ENCODE results near the gene TPGS1.
"Not testable (repeated sequence)": the region's sequence is repeated elsewhere in the genome, so short reads cannot be mapped to it uniquely, and the experiment has no call there.

TPGS1 gene

DNA sequence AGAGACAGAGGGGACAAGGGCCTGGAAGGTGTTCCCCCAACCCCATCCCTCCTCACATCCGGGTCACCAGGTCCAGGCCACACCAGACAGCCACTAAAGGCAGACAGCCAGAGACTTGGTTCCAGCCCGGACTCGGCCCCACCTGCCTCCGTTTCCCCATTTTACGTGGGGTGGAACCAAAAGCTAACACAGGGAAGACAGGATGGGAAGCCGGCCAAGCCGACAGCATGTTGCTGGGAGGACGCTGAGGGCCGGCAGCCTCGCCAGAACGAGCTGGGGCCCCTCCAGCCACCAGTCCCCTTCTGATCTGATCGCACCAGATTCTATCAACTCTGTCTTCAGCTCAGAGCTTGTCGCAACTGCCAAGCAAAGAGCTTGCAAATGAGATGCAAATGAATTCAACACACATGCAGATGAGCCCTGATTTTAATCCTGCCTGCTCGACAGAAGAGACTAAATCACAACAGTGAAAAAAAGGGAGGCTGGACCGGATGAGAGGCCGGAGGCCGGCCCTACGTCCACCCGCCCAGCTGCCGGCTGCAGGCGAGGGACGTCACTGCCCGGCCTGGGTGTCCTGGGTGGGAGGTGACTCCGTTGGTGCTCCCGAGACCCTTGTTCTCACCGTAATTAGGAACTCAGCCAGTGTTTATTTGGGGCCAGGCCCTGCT, 28.9 kb upstream of the TPGS1 start:
- no peak for DNase-seq (ENCODE audit: low read depth in 2 of 2)

GRCh38 chr19:478976-479375, 28.3 kb upstream of the TPGS1 start:
- no peak for DNase-seq (ENCODE audit: low read depth in 2 of 2)

DNA sequence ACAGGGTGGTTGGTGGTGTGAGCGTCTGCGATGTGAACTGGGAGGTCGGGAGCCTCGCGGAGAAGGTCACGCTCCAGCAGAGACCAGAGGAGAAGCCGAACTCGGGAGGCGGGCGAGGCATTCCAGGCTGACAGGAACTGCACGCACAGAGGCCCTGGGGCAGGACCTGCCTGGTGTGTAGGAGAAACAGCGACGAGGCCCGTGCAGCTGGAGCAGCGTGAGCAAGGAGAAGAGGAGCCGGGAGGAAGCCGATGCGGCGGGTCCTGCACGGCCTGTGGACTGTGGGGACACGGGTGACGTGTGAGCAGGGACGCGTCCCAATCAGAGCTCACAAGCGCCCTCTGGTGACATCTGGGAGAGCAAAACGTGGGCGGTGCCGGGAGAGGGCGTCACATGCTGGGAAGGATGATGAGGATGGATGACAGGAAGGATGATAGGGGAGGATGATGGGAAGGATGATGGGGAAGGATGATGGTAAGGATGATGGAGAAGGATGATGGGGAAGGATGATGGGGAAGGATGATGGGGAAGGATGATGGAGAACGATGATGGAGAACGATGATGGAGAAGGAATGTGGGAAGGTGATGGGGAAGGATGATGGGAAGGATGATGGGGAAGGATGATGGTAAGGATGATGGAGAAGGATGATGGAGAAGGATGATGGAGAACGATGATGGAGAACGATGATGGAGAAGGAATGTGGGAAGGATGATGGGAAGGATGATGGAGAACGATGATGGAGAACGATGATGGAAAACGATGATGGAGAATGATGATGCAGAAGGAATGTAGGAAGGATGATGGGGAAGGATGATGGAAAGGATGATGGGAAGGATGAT, 27.1 kb upstream of the TPGS1 start:
- peak in 1 of 2 donors; percentile 40 for DNase-seq (ENCODE audit: low read depth in 2 of 2)

GRCh38 chr19:481100-481499, 26.2 kb upstream of the TPGS1 start:
- DNase-seq (ENCODE audit: low read depth in 2 of 2), result not testable (repeated sequence)

DNA sequence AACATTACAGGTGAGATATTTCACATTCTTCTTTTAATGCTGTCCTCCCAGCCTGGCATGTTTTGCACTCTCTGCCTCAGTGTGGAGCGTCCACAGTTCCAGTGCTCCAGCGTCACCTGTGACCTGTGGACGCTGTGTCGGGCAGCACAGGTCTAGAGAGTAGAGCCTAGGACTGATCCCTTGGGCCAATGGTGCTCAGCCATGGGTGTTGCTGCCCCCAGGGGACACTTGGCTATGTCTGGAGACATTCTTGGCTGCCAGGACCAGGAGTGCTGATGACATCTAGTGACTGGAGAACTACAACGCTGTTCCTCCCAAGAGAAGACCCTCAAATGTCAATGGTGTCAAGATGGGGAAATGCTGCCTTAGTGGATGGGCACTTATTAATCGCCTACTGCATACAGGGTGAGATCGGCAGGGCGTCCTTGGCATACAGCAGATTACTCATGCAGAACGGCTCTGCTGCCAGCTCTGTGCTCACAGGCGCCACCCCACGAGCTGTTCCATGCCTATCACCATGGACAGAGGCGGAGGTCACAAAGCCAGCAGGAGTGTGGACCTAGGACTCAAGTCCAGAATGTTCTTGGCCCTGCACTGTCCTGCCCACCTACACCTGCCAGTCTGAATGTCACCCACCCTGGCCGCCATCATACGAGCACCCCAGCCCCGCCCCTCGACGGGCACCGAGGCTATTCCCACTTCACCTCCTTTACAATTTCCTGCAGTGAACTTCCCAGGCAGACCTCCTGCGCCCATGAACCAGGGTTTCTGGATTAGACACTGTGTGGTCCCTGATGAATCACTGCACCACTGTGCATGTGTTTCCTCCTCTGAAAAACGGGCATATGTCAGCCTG, 24.9 kb upstream of the TPGS1 start:
- DNase-seq (ENCODE audit: low read depth in 2 of 2), result no peak

GRCh38 chr19:483332-484072, 23.8 kb upstream of the TPGS1 start:
- DNase-seq (ENCODE audit: low read depth in 2 of 2), result no peak

- no peak for DNase-seq (ENCODE audit: low read depth in 2 of 2)
These were observed 22.8 kb upstream of the TPGS1 start for GRCh38 chr19:484494-484893.

GRCh38 chr19:485077-485476, 22.2 kb upstream of the TPGS1 start:
- DNase-seq (ENCODE audit: low read depth in 2 of 2), result no peak

- DNase-seq (ENCODE audit: low read depth in 2 of 2), result no peak
These were observed 21.6 kb upstream of the TPGS1 start for GRCh38 chr19:485583-486236.

DNA sequence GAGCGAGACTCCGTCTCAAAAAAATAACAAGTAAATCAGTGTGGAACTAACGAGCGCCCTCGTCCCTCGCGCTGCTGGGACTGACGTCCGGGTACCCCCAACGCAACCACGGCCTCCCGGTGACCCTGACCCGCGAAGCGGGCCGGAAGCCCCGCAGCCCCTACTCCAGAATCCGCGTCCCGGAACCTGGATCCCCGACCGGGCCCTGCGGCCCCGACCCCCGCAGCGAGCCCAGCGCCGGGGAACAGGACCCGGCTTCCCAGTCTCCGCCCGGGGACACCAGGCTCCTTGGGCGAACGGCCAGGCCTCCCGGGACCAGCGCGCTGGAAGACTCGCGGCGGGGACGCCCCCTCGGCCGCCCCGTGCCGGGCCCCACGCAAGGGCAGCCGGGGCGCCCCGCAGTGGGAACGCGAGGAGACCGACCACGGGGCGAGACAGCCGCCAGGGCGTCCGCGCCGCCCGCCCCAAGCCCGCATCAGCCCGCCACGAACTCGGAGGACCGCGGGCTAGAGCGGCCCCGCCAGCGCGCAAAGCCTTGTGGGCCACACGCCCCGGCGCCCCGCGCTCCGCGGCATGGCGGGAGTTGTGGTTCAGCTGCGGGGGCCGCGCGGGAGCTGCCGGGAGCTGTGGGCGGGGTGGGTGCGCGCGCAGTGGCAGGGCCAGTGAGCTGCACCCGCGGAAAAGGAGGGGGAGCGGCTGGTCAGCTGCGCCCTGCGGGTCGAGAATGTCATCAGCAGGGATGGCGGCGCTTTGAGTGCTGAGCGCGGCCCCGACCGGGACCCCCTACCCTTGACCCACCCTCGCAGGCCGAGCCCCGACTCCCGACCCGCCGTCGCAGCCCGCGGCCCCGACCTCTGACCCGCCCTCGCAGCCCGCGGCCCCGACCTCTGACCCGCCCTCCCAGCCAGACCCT, 18.5 kb upstream of the TPGS1 start:
- DNase-seq (ENCODE audit: low read depth in 2 of 2), result peak; percentile 89 to 93

DNA sequence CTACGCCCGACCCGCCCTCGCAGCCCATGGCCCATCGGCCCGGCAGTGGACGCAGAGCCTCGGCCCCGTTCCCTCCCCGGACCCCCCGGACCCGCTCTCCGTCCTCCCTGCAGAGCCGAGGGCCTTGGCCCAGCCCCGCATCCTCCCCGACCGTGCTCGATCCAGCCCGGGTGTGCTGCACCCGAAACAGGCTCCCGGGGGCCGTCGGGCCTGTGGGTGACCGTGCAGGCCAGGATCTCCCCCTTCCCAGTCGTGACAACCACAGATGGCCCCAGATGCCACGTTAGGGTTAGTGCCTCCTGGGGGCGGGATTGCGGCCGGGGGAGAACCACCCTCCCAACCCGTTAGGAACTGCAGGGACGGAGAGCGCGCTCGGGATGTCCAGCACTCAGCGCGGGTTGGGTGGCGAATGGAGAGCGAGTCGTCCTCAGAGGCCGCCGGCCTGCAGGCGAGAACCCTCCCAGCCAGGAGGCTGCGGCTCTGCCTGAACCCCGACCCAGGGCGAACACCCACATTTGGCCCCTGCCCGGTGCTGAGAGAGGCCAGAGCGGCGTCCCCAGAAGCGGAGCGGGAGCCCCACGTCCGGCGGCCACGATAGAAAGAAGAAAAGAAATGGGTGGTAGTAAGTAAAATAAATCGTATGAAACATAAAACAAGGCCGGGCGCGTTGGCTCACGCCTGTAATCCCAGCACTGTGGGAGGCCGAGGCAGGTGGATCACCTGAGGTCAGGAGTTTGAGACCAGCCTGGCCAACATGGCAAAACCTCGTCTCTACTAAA, 17.7 kb upstream of the TPGS1 start:
- no peak for DNase-seq (ENCODE audit: low read depth in 2 of 2)

DNA sequence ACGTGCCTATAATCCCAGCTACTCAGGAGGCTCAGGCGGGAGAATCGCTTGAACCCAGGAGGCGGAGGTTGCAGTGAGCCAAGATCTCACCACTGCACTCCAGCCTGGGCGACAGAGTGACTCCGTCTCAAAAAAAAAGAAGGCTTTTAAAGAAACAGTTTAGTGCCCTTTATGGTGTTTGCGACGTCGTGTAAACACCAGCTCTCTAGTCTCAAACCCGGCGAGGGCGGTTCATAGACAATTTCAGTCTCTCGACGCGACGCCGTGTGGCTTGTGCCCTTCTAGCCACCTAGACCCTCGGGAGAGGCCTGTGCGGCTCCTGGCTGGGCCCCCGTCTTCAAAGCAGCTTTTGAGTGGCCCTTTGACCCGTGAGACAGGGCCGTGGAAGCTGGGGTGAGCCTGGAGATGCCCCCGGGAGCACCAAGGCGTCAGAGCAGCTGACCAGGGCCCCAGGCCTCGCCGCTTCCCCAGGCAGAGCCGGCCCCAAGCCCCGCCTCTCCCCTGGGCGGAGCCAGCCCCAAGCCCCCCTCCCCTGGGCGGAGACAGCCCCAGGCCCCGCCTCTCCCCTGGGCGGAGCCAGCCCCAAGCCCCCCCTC, 16.1 kb upstream of the TPGS1 start:
- no peak for DNase-seq (ENCODE audit: low read depth in 2 of 2)

DNA sequence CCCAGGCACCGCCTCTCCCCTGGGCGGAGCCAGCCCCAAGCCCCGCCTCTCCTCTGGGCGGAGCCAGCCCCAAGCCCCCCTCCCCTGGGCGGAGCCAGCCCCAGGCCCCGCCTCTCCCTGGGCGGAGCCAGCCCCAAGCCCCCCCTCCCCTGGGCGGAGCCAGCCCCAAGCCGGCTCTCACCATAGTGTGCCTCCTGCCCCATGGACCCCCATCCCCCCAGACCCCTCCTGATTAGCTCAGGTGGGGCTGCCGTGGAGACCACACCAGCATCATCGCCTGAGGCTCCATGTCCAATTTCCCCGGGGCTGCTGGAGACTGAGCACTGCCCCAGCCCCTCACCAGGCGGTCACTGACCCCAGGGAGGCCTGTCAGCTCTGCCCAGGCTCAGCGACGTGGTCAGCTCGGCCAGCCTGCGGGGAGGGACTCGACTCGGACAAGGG, 15.2 kb upstream of the TPGS1 start:
- DNase-seq (ENCODE audit: low read depth in 2 of 2), result no peak

- no peak for DNase-seq (ENCODE audit: low read depth in 2 of 2)
These were observed 13.7 kb upstream of the TPGS1 start for GRCh38 chr19:493391-494170.

GRCh38 chr19:494171-495080, 12.9 kb upstream of the TPGS1 start:
- DNase-seq (ENCODE audit: low read depth in 2 of 2), result no peak

GRCh38 chr19:495081-495401, 12.3 kb upstream of the TPGS1 start:
- no peak for DNase-seq (ENCODE audit: low read depth in 2 of 2)

All from stimulated activated CD8-positive, alpha-beta memory T cell treated with anti-CD3 and anti-CD28 coated beads, Interleukin-2, amount 100 ng/mL, for 48 hours (primary cell).